ENCODE results near the gene IGF2BP2. TPM values are rescaled to one million over a fixed set of nuclear protein-coding genes. Genes with fewer than 3 reads are reported as not detected.

Gene IGF2BP2
- total and polyA plus RNA-seq, 2 of the 13 experiments (the other 11 are each of a cell fraction or from before 2014, with no cell fraction given) = 6.5 to 46.0 TPM

GRCh38 chr3:185824051-185825005, 514 bp downstream of the IGF2BP2 start (continued):
- 0 out of 2 replicates have a peak, but pooled peaks have one; percentile 15 for TF ChIP-seq ZNF337 (CRISPR knock-in tag; IDR thresholded peaks at IDR 0.05; ENCODE audit: borderline replicate concordance, low read depth)
- peak; percentile 83 for TF ChIP-seq HNF4A (CRISPR knock-in tag; IDR thresholded peaks at IDR 0.05)
- TF ChIP-seq ZNF687 (CRISPR knock-in tag; IDR thresholded peaks at IDR 0.05) = peak; percentile 44
- TF ChIP-seq TCF12 (IDR thresholded peaks at IDR 0.05) = no peak
- TF ChIP-seq TCF12 (CRISPR knock-in tag; IDR thresholded peaks at IDR 0.05) = peak; percentile 73; the same call in 1 of the 2 replicates
- 0 out of 2 replicates have a peak, but pooled peaks have one; percentile 5 for TF ChIP-seq KLF11 (CRISPR knock-in tag; IDR thresholded peaks at IDR 0.05)
- no peak for TF ChIP-seq ZNF614 (CRISPR knock-in tag; IDR thresholded peaks at IDR 0.05; ENCODE audit: borderline replicate concordance)
- TF ChIP-seq ZBTB7B (CRISPR knock-in tag; IDR thresholded peaks at IDR 0.05) = peak; percentile 86
- TF ChIP-seq SETDB1 (CRISPR knock-in tag; IDR thresholded peaks at IDR 0.05; ENCODE audit: borderline replicate concordance) = no peak
- 0 out of 2 replicates have a peak, but pooled peaks have one; percentile 81 for TF ChIP-seq ZSCAN20 (CRISPR knock-in tag; IDR thresholded peaks at IDR 0.05; ENCODE audit: borderline replicate concordance)
- TF ChIP-seq GABPB1 (CRISPR knock-in tag; IDR thresholded peaks at IDR 0.05) = peak; percentile 48; the same call in 1 of the 2 replicates
- no peak for TF ChIP-seq ZNF570 (CRISPR knock-in tag; IDR thresholded peaks at IDR 0.05; ENCODE audit: borderline replicate concordance)
- peak; percentile 7; the same call in 1 of the 2 replicates for TF ChIP-seq THAP11 (CRISPR knock-in tag; IDR thresholded peaks at IDR 0.05)
- peak; percentile 8; the same call in 1 of the 2 replicates for TF ChIP-seq TBX2 (CRISPR knock-in tag; IDR thresholded peaks at IDR 0.05; ENCODE audit: borderline replicate concordance)
- peak; percentile 56 for TF ChIP-seq PHF8 (CRISPR knock-in tag; IDR thresholded peaks at IDR 0.05)
- TF ChIP-seq ZNF414 (CRISPR knock-in tag; IDR thresholded peaks at IDR 0.05) = no peak
- TF ChIP-seq MAX (IDR thresholded peaks at IDR 0.05) = peak; percentile 49; the same call in 1 of the 2 replicates
- peak; percentile 84 for TF ChIP-seq HNF4G (IDR thresholded peaks at IDR 0.05; ENCODE audit: borderline replicate concordance, low read depth, low read length)
- no peak for TF ChIP-seq HNF4G (CRISPR knock-in tag; IDR thresholded peaks at IDR 0.05; ENCODE audit: borderline replicate concordance, low read depth)
- TF ChIP-seq MXD1 (CRISPR knock-in tag; IDR thresholded peaks at IDR 0.05) = peak; percentile 57; the same call in 1 of the 2 replicates
- peak; percentile 80 for TF ChIP-seq ZNF777 (CRISPR knock-in tag; IDR thresholded peaks at IDR 0.05)
- peak; percentile 28 for TF ChIP-seq ZFX (CRISPR knock-in tag; IDR thresholded peaks at IDR 0.05; ENCODE audit: low read depth)
- no peak for TF ChIP-seq NCOA5 (CRISPR knock-in tag; IDR thresholded peaks at IDR 0.05)
- no peak for TF ChIP-seq ZNF713 (CRISPR knock-in tag; IDR thresholded peaks at IDR 0.05)
- peak; percentile 22; the same call in 1 of the 2 replicates for TF ChIP-seq DMAP1 (CRISPR knock-in tag; IDR thresholded peaks at IDR 0.05)
